IPS DF 6.9 (cell line): ENCODE data around the gene CPT1C.

Experiments used
- DNase-seq: peaks from one replicate; pipeline ENCODE4 v3.0.0-alpha.2; 2013; ENCODE audit warnings: low read depth, low spot score
- H3K27ac ChIP-seq: one replicate; pipeline ENCODE4 v1.5.1; 2013; ENCODE audit warnings: low read length, control low read depth
- H3K27me3 ChIP-seq: 2 replicates; pipeline ENCODE4 v1.6.1; 2013; ENCODE audit warnings: mild to moderate bottlenecking, low read length; ENCODE audit not compliant: control insufficient read depth, insufficient read depth
- H3K36me3 ChIP-seq: 2 replicates; pipeline ENCODE4 v1.6.1; 2013; ENCODE audit warnings: low read length; ENCODE audit not compliant: control insufficient read depth, insufficient read depth
- H3K4me1 ChIP-seq: 2 replicates; pipeline ENCODE4 v1.6.1; 2013; ENCODE audit warnings: low read length; ENCODE audit not compliant: control insufficient read depth, insufficient read depth
- H3K4me3 ChIP-seq: 2 replicates; pipeline ENCODE4 v1.5.1; 2013; ENCODE audit warnings: mild to moderate bottlenecking, low read length
- H3K9me3 ChIP-seq: 2 replicates; pipeline ENCODE4 v1.6.1; 2013; ENCODE audit warnings: low read length, inconsistent platforms; ENCODE audit not compliant: control insufficient read depth, insufficient read depth
- WGBS: extraction: QIAGEN DNeasy Blood & Tissue Kit; methylation state at CpG from one replicate; pipeline ENCODE4 v1.1.7; 2013; ENCODE audit warnings: mixed read lengths, missing lambda C conversion rate; ENCODE audit not compliant: insufficient read length, insufficient coverage; 5-methylcytosine and 5-hydroxymethylcytosine counted together

The CPT1C gene

DNA sequence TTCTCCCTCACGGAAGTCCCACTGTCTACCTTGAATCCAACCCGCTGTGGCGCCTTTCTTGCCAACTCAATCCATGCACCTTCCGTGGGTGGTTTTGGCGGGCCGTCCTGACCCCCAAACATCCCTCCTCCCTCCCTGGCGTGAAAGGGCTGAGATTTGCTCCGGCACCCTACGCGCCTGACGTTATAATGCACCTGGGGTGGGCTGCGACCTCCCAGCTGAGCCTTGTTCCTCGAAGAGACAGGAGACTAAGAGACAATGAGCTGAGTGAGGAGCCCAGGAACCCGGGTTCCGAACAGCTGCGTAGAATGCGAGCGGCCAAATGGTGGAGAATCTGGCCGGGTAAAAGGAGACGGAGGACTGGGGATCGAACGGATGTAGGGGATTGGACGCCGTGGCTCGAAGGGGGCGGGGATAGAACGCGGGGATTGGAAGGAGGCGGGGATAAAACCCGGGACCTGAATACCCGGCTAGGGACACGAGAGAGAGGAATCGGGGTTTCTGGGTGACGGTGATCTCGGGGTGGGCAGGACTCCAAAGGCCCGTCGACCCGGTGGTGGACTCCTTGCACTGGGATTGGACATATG, at the start of gene CPT1C:
Gene CPT1C (plus strand): TSS at position 461 of the 587 bp plus-strand sequence. CDS start 1,137 bp downstream, outside the sequence.
- Histone ChIP-seq H3K4me1 (peaks cover 5% of the 10 kb centered on the region), H3K27me3 (no peaks in the 10 kb centered on the region), H3K27ac (no peak within 1 kb of the TSS), H3K4me3 (peak within 1 kb of the TSS; percentile 54), H3K36me3 (peaks cover 17% of the 10 kb centered on the region), H3K9me3 (no peaks in the 10 kb centered on the region)
- no CpG with 5 or more reads among the region's 38 CpGs for WGBS
- no peak for DNase-seq

DNA sequence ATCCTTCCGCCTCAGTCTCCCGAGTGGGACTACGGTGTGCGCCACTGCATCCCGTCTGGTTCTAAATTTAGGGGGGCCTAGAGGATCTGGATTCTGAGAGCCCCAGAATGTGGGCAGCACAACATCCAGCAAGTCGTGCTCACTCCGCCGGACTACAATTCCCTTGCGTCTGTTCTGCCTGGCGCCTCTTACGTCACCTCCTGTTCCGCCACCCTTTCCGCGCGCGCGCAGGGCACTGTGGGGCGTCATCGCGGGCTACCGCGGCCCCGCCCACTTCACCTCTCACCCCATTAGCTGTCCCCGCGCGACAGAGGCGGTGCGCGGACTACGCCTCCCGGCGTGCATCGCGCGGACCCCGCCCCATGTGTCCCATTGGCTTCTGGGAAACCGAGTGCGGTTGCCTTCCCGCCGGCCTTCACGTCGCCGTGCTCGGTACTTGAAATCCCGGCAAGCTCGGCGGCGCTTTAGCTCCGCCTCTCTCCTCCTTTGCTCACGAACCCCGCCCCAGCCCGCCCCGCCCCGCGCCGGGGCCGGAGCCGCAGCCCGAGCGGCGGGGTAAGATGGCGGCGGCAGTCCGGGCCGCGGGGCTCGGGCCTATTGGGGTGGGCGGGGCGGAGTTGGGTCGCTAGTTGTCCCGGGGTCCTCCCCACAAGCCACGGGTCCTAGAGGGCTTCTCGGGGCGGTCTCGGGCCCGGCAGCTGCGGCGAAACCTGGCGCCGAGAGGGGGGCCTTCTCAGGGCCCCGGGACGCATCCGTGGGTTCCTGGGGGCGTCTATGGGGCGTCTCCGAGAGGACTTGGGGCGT, 49.0 kb upstream of the CPT1C start, which contains the start of gene SCAF1:
Gene SCAF1 (plus strand): TSS at position 522 of the 804 bp plus-strand sequence. CDS start 2,818 bp downstream, outside the sequence.
- H3K4me1 ChIP-seq: peaks cover 2% of the 10 kb centered on the region
- DNase-seq: peak; percentile 98

DNA sequence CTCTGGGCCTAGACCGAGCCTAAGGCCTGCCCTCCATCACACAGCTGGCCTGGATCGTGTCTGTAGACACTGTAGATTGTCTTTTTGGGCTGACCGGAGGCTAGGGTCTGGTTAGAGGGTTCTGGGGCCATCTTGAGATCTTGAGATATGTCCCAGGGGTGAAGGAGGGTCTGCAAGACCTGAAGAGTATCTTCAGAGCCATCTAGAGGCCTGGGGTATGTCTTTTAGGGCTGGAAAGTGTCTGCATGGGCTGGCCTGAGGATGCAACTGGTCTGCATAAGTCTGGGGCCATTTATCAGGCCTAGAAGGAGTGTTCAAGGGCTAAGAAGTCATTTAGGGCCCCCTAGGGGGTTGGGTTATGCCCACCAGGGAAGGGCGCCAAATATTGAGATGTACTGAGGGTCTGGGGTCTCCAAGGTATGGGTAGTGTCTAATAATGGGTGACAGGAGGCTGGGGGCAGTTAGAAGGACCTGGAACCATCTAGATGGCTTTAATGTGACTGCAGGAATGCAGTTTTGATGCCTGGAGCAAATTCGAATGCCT, 48.4 kb upstream of the CPT1C start:
- Histone ChIP-seq H3K27ac (no peak overlapping the region), H3K4me3 (peak overlapping the region; percentile 99), H3K9me3 (no peaks in the 10 kb centered on the region), H3K27me3 (no peaks in the 10 kb centered on the region), H3K36me3 (peaks cover 14% of the 10 kb centered on the region; the same call in 1 of the 2 replicates), H3K4me1 (peaks cover 2% of the 10 kb centered on the region)
- no CpG with 5 or more reads among the region's 5 CpGs for WGBS
- no peak for DNase-seq

More for the DNA sequence above, 49.0 kb upstream of the CPT1C start, which contains the start of gene SCAF1:
- H3K4me3 ChIP-seq: peak within 1 kb of the TSS; percentile 99
- peaks cover 12% of the 10 kb centered on the region; the same call in 1 of the 2 replicates for H3K36me3 ChIP-seq
- no peaks in the 10 kb centered on the region for H3K9me3 ChIP-seq
- no CpG with 5 or more reads among the region's 87 CpGs for WGBS
- no peak within 1 kb of the TSS for H3K27ac ChIP-seq
- no peaks in the 10 kb centered on the region for H3K27me3 ChIP-seq

DNA sequence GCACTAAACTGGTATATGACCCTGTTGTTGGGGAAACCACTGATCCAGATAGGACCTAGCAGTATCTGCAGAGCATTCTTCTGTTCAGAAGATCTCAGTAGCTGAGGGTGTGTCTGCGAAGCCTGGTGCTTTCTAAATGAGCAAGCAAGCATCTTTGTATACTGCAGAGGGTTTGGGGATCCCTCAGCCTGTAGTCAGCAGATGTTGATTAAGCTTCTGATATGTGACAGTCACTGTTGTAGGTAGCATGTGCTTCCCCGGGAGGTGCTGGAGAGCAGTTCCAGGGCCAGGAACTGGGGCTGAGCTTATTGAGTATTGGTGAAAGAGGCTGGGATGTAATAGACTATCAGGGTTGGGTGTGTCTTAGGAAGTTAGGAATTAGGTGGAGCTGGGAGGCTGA, 47.5 kb upstream of the CPT1C start:
- H3K27me3 ChIP-seq: no peaks in the 10 kb centered on the region
- no peak overlapping the region for H3K4me3 ChIP-seq
- no peaks in the 10 kb centered on the region for H3K9me3 ChIP-seq
- no CpG with 5 or more reads among the region's 2 CpGs for WGBS
- H3K27ac ChIP-seq: no peak overlapping the region
- H3K4me1 ChIP-seq: 0 out of 2 replicates have a peak, but pooled peaks cover 2% of the 10 kb centered on the region
- DNase-seq: no peak
- peaks cover 14% of the 10 kb centered on the region; the same call in 1 of the 2 replicates for H3K36me3 ChIP-seq

DNA sequence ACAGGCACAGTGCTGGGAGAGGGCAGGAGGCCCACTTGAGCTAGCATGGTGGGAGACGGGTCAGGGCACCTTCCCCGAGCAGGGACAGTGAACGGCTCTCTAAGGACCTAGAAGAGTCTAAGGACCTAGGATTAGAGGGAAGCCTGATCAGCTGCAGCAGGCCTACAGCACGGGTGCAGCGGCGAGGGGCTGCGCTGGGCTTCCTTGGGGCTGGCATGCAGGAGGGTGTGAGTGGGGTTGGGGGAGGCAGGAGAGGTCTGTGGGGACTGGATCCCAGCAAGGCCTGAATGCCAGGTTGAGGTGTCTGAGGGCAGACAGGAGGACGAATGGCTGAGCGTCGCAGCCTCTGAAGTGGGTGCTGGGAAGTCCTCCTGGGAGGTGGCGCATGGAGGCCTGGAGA, 45.3 kb upstream of the CPT1C start:
- H3K27me3 ChIP-seq: no peaks in the 10 kb centered on the region
- no peaks in the 10 kb centered on the region for H3K4me1 ChIP-seq
- peaks cover 26% of the 10 kb centered on the region for H3K36me3 ChIP-seq
- H3K27ac ChIP-seq: no peak overlapping the region
- WGBS: no CpG with 5 or more reads among the region's 11 CpGs
- H3K9me3 ChIP-seq: no peaks in the 10 kb centered on the region
- no peak overlapping the region for H3K4me3 ChIP-seq
- DNase-seq: no peak

DNA sequence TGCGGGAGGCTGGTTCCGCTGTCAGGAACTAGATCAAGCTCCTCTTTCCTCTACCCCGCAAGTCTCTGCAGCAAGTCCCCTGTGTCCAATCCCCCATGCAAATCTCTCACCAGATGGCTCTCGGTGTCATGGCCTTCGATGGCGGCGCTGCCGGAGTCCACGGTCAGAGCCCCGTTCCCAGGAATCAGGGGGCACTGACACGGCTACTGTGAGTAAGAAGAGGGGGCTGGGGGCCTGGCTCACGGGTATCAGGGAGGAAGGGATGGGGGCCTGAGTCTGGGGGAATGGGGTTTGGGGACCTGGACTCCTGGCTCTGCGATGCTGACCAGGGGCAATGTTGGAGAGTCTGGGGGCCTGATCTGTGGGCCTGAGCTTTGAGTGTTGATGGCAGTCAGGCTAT, 44.9 kb upstream of the CPT1C start:
- no peaks in the 10 kb centered on the region for H3K27me3 ChIP-seq
- H3K36me3 ChIP-seq: peaks cover 27% of the 10 kb centered on the region
- WGBS: no CpG with 5 or more reads among the region's 13 CpGs

DNA sequence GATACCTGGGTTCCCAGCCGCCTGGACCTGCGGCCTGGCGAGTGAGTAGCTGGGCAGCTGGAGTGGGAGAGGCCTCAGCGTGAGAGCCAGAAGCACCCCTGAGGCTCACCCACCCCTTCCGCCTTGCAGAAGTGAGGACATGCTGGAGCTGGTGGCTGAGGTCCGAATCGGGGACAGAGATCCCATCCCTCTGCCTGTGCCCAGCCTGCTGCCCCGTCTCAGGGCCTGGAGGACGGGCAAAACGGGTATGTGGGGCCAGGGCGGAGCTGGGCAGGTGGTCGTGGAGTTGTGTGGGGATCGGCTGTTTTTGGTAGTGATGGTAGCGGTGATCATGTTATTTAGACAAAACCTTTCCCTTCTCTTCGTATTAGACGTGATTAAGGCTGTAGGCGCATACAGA, 44.3 kb upstream of the CPT1C start:
- DNase-seq: no peak
- Histone ChIP-seq H3K4me1 (no peaks in the 10 kb centered on the region), H3K9me3 (no peaks in the 10 kb centered on the region), H3K27ac (no peak overlapping the region), H3K27me3 (no peaks in the 10 kb centered on the region), H3K36me3 (peaks cover 32% of the 10 kb centered on the region), H3K4me3 (no peak overlapping the region)
- WGBS: no CpG with 5 or more reads among the region's 17 CpGs

More for the DNA sequence above, 44.9 kb upstream of the CPT1C start:
- Histone ChIP-seq H3K27ac (no peak overlapping the region), H3K4me3 (no peak overlapping the region), H3K4me1 (no peaks in the 10 kb centered on the region), H3K9me3 (no peaks in the 10 kb centered on the region)
- no peak for DNase-seq

DNA sequence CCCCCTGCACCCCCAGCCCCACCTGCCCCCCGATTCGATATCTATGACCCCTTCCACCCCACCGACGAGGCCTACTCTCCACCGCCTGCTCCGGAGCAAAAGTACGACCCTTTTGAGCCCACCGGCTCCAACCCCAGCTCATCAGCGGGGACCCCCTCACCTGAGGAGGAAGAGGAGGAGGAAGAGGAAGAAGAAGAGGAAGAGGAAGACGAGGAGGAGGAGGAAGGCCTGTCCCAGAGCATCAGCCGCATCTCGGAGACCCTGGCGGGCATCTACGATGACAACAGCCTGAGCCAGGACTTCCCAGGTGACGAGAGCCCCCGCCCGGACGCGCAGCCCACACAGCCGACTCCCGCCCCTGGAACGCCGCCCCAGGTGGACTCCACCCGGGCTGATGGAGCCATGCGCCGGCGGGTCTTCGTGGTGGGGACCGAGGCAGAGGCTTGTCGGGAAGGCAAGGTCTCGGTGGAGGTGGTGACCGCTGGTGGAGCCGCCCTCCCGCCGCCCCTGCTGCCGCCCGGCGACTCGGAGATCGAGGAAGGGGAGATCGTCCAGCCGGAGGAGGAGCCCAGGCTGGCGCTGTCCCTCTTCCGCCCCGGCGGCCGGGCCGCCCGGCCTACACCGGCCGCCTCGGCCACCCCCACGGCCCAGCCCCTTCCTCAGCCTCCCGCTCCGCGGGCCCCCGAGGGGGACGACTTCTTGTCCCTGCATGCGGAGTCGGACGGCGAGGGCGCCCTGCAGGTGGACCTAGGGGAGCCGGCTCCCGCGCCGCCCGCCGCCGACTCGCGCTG, 39.7 kb upstream of the CPT1C start:
- no CpG with 5 or more reads among the region's 72 CpGs for WGBS
- no peaks in the 10 kb centered on the region for H3K27me3 ChIP-seq

DNA sequence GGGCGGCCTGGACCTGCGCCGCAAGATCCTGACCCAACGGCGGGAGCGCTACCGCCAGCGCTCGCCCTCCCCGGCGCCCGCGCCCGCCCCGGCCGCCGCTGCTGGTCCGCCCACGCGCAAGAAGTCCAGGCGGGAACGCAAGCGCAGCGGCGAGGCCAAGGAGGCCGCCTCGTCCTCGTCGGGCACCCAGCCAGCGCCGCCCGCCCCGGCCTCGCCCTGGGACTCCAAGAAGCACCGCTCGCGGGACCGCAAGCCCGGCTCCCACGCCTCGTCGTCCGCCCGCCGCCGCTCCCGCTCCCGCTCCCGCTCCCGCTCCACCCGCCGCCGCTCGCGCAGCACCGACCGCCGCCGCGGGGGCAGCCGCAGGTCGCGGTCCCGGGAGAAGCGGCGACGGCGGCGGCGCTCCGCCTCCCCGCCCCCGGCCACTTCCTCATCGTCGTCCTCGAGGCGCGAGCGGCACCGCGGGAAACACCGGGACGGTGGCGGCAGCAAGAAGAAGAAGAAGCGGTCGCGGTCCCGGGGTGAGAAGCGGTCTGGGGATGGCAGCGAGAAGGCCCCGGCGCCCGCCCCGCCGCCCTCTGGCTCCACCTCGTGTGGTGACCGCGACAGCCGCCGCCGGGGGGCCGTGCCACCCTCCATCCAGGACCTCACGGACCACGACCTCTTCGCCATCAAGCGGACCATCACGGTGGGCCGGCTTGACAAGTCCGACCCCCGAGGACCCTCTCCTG, 38.9 kb upstream of the CPT1C start:
- no peak for DNase-seq
- peaks cover 43% of the 10 kb centered on the region for H3K36me3 ChIP-seq
- WGBS: no CpG with 5 or more reads among the region's 110 CpGs

More for the DNA sequence above, 39.7 kb upstream of the CPT1C start:
- no peak overlapping the region for H3K4me3 ChIP-seq
- H3K36me3 ChIP-seq: peaks cover 50% of the 10 kb centered on the region
- H3K27ac ChIP-seq: no peak overlapping the region
- DNase-seq: no peak
- no peaks in the 10 kb centered on the region for H3K4me1 ChIP-seq
- no peaks in the 10 kb centered on the region for H3K9me3 ChIP-seq

More for the DNA sequence above, 38.9 kb upstream of the CPT1C start:
- Histone ChIP-seq H3K9me3 (no peaks in the 10 kb centered on the region), H3K27me3 (no peaks in the 10 kb centered on the region), H3K27ac (no peak overlapping the region), H3K4me3 (no peak overlapping the region), H3K4me1 (no peaks in the 10 kb centered on the region; the same call in 1 of the 2 replicates)
